ENCODE measurements around the gene ZNF700. TPM values are rescaled to one million over a fixed set of nuclear protein-coding genes. Genes with fewer than 3 reads are reported as not detected.
A peak's percentile ranks its signal among the peaks of the same experiment; 100 is the strongest.
"Not testable (repeated sequence)": the region's sequence is repeated elsewhere in the genome, so short reads cannot be mapped to it uniquely, and the experiment has no call there.

Gene ZNF700
- total and polyA plus RNA-seq, 8 donors: 3.5 to 25.3 (median 14.6) TPM

DNA sequence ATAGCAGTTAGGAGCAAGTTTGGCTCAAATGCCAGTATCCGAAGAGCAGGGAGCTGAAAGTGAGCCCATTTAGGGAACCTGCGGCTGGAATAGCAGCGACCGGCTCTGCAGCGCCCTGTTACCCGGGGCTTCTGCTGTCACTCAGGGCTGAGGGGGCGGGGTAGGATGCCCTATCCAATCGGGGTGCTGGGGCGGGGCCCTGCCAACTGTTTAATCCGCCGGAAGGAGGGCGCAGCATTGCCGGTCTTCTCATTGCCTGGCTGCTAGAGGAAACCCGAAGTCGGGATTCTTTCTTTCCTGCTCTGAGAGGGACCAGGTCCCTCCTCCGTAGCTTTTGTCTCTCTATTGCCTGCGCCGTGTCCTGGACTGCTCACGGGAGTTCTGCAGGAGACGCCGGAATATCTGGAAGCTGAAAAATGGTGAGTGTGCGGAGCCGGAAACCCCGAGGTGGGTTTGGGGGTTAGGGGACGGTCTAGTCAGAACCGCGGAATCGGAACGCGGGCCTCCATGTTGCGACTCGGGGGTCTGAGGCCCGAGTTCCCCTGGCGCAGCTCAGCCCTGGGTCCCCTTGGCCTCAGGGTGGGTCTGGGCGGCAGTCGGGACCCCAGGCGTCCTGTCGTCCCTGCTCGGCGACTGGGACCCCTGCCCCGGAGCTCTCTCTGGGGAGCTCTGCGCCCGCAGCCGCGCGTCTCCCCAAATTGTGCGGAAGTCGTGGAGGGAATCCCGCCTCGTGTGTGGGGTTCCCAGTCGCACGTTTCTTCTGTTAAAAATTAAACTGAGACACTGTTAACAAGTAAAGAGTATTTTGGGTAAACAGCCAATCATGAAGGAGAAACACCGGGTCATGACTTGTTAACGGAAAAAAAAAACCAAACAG is 62.7 kb downstream of the ZNF700 start:
- TF ChIP-seq EP300 (IDR thresholded peaks at IDR 0.05): no peak
- TF ChIP-seq CTCF (IDR thresholded peaks at IDR 0.05): peak in 1 of 7 experiments; percentile 13
- TF ChIP-seq POLR2AphosphoS5 (IDR thresholded peaks at IDR 0.05): peak; percentile 78 to 91 (median 90)
- TF ChIP-seq POLR2A (IDR thresholded peaks at IDR 0.05): peak in 2 of 4 donors; percentile 46 to 49
- Histone ChIP-seq H3K4me3 (peak overlapping the region; percentile 60 to 99 (median 80)), H3K4me1 (peaks cover 0 to 29% (median 15%) of the 10 kb centered on the region in 4 donors), H3K27me3 (no peaks in the 10 kb centered on the region), H3K9me3 (peaks cover 0 to 7% (median 2%) of the 10 kb centered on the region in 4 donors), H3K36me3 (no peaks in the 10 kb centered on the region), H3K27ac (peak overlapping the region; percentile 84 to 97 (median 89))
- peak; percentile 97 for DNase-seq
- intact Hi-C loops (cut with DNase I; ENCODE audit: low total_unique reads): loop anchor here (10.0 kb wide), 1 partner anchor 63 kb away; the partner anchor contains the start of gene ZNF700
- WGBS, 5 donors: 0 to 1% (median 0%) methylated on average over 39 to 54 of the region's 54 CpGs

DNA sequence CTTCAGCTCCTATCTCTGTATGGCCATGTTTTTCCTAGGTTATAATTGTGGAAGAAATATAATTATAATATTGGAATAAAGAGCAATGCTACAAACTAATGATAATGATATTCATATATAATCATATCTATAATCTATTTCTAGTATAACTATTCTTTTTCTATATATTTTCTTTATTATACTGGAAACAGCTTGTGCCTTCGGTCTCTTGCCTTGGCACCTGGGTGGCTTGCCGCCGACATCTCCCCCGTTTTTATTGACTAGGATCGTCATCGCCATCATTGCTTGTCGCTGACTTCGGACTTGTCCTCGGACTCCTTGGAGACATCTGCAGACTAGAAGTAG is 64.2 kb downstream of the ZNF700 start:
- H3K27ac ChIP-seq: peak overlapping the region in 4 of 5 donors; percentile 86 to 97 (median 90)
- H3K27me3 ChIP-seq: no peaks in the 10 kb centered on the region
- H3K4me1 ChIP-seq: peaks cover 0 to 43% (median 21%) of the 10 kb centered on the region in 4 donors
- peak overlapping the region; percentile 60 to 99 (median 80) for H3K4me3 ChIP-seq
- no peaks in the 10 kb centered on the region for H3K9me3 ChIP-seq
- no peak for DNase-seq
- H3K36me3 ChIP-seq: no peaks in the 10 kb centered on the region
- 70 to 82% (median 77%) methylated on average over 9 of the region's 9 CpGs for WGBS, 5 donors
- intact Hi-C loops (cut with DNase I; ENCODE audit: low total_unique reads): loop anchor here (10.0 kb wide), 1 partner anchor 64 kb away; the partner anchor contains the start of gene ZNF700
- TF ChIP-seq POLR2A (IDR thresholded peaks at IDR 0.05) (no peak), CTCF (IDR thresholded peaks at IDR 0.05) (no peak), EP300 (IDR thresholded peaks at IDR 0.05) (no peak), POLR2AphosphoS5 (IDR thresholded peaks at IDR 0.05) (no peak)

GRCh38 chr19:11991921-11992320 is 67.0 kb downstream of the ZNF700 start:
- not testable (repeated sequence) for DNase-seq, H3K27me3 ChIP-seq, H3K36me3 ChIP-seq, H3K4me3 ChIP-seq, H3K9me3 ChIP-seq
- intact Hi-C loops (cut with DNase I; ENCODE audit: low total_unique reads): loop anchor here (5.0 kb wide), 1 partner anchor 115 kb away; no protein-coding TSS in a partner anchor
- Histone ChIP-seq H3K27ac (peak overlapping the region in 1 of 5 donors; percentile 14), H3K4me1 (peaks cover 0 to 41% (median 21%) of the 10 kb centered on the region in 4 donors)
- 53 to 73% (median 60%) methylated on average over 4 of the region's 4 CpGs for WGBS, 5 donors

DNA sequence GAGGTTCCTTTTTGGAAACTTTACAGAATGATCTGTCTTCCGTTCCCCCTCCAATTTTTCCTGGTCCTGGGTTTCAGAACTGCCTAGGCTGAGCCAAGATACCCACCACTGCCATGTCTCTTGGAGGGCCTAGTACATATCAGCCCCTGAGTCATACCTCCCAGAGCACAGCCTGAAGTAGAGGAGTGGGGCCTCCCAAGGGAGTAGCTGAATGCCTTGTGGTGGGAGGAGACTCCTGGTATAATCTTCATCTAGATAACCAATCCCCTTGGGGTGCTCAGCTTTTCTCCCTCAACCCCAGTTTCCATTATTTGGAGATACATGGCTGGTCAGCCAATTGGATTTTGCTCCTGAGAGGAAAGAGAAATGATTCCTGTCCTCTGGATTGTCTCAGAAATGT is 70.3 kb downstream of the ZNF700 start:
- 85 to 94% (median 92%) methylated on average over 1 of the region's 1 CpG for WGBS, 5 donors
- H3K27ac ChIP-seq: no peak overlapping the region
- peaks cover 0 to 12% (median 3%) of the 10 kb centered on the region in 4 donors for H3K36me3 ChIP-seq
- no peak for TF ChIP-seq POLR2A (IDR thresholded peaks at IDR 0.05)
- TF ChIP-seq POLR2AphosphoS5 (IDR thresholded peaks at IDR 0.05): no peak
- no peak for TF ChIP-seq CTCF (IDR thresholded peaks at IDR 0.05)
- no peak for TF ChIP-seq EP300 (IDR thresholded peaks at IDR 0.05)
- no peak for DNase-seq
- no peaks in the 10 kb centered on the region for H3K27me3 ChIP-seq
- intact Hi-C loops (cut with DNase I; ENCODE audit: low total_unique reads): no loop called here
- H3K9me3 ChIP-seq: no peaks in the 10 kb centered on the region
- H3K4me3 ChIP-seq: no peak overlapping the region
- peaks cover 0 to 21% (median 8%) of the 10 kb centered on the region in 4 donors for H3K4me1 ChIP-seq

Small RNA genes lying within 50 kb of the gene (small RNA-seq; reads per million reads assigned to genes)
- gene RNA5SP464: 0 reads per million in 4 donors

Other genes starting within 250 kb of the ZNF700 start
- gene ZNF823, start 186.2 kb upstream of the ZNF700 start, total RNA-seq: 10 to 100 TPM in 1 of 5 donors, 1 to 10 TPM in 4; 1.2 to 19.3 (median 5.8) TPM
- 1 to 10 TPM; 3.1 to 4.6 (median 4.3) TPM for gene ZNF823, start 186.2 kb upstream of the ZNF700 start, polyA plus RNA-seq
- gene ZNF441, start 158.1 kb upstream of the ZNF700 start, total RNA-seq: 10 to 100 TPM in 4 of 5 donors, 1 to 10 TPM in 1; 6.8 to 29.4 (median 22.8) TPM
- 1 to 10 TPM; 1.7 to 2.9 (median 2.0) TPM for gene ZNF441, start 158.1 kb upstream of the ZNF700 start, polyA plus RNA-seq
- 10 to 100 TPM in 1 of 5 donors, 1 to 10 TPM in 2, not detected in 2; 3.1 to 21.4 (median 4.0) TPM for gene ZNF491, start 126.6 kb upstream of the ZNF700 start, total RNA-seq
- 1 to 10 TPM in 1 of 3 donors, under 1 TPM in 2; 0.63 to 1.1 (median 0.92) TPM for gene ZNF491, start 126.6 kb upstream of the ZNF700 start, polyA plus RNA-seq
- 100 to 1,000 TPM in 1 of 5 donors, 10 to 100 TPM in 4; 10.7 to 106 (median 23.9) TPM for gene ZNF440, start 110.8 kb upstream of the ZNF700 start, total RNA-seq
- gene ZNF440, start 110.8 kb upstream of the ZNF700 start, polyA plus RNA-seq: 1 to 10 TPM; 3.7 to 5.7 (median 4.9) TPM
- gene ZNF439, start 76.4 kb upstream of the ZNF700 start, total RNA-seq: 10 to 100 TPM in 3 of 5 donors, 1 to 10 TPM in 1, under 1 TPM in 1; 0.58 to 17.0 (median 13.4) TPM
- gene ZNF439, start 76.4 kb upstream of the ZNF700 start, polyA plus RNA-seq: 1 to 10 TPM; 2.4 to 3.6 (median 3.1) TPM
- 10 to 100 TPM; 18.0 to 51.8 (median 21.7) TPM for gene ZNF69, start 37.3 kb upstream of the ZNF700 start, total RNA-seq
- 10 to 100 TPM in 1 of 3 donors, 1 to 10 TPM in 2; 5.1 to 11.7 (median 6.0) TPM for gene ZNF69, start 37.3 kb upstream of the ZNF700 start, polyA plus RNA-seq
- 1 to 10 TPM in 4 of 5 donors, not detected in 1; 2.2 to 5.7 (median 3.3) TPM for gene ZNF763, start 39.9 kb downstream of the ZNF700 start, total RNA-seq
- 1 to 10 TPM; 1.3 to 5.0 (median 3.4) TPM for gene ZNF763, start 39.9 kb downstream of the ZNF700 start, polyA plus RNA-seq
- gene ZNF433, start 110.6 kb downstream of the ZNF700 start, total RNA-seq: 10 to 100 TPM in 2 of 5 donors, 1 to 10 TPM in 2, not detected in 1; 1.2 to 19.0 (median 9.2) TPM
- 1 to 10 TPM; 3.2 to 7.7 (median 3.7) TPM for gene ZNF433, start 110.6 kb downstream of the ZNF700 start, polyA plus RNA-seq
- 1 to 10 TPM in 1 of 5 donors, under 1 TPM in 1, not detected in 3; 0.55 to 4.9 TPM for gene ZNF878, start 127.9 kb downstream of the ZNF700 start, total RNA-seq
- gene ZNF878, start 127.9 kb downstream of the ZNF700 start, polyA plus RNA-seq: under 1 TPM in 2 of 3 donors, not detected in 1; 0.18 to 0.31 TPM
- 10 to 100 TPM in 3 of 5 donors, 1 to 10 TPM in 2; 1.2 to 16.1 (median 11.2) TPM for gene ZNF844, start 139.6 kb downstream of the ZNF700 start, total RNA-seq
- 1 to 10 TPM; 2.1 to 2.5 (median 2.3) TPM for gene ZNF844, start 139.6 kb downstream of the ZNF700 start, polyA plus RNA-seq
- gene ZNF20, start 215.2 kb downstream of the ZNF700 start, total RNA-seq: 1 to 10 TPM in 4 of 5 donors, not detected in 1; 1.3 to 5.0 (median 2.2) TPM
- gene ZNF20, start 215.2 kb downstream of the ZNF700 start, polyA plus RNA-seq: 1 to 10 TPM; 2.6 to 2.9 (median 2.9) TPM
- 1 to 10 TPM in 3 of 5 donors, not detected in 2; 6.7 to 10.0 (median 8.1) TPM for gene ZNF625, start 231.6 kb downstream of the ZNF700 start, total RNA-seq
- 1 to 10 TPM in 1 of 3 donors, under 1 TPM in 2; 0.60 to 1.8 (median 0.81) TPM for gene ZNF625, start 231.6 kb downstream of the ZNF700 start, polyA plus RNA-seq
- gene ZNF136, start 238.0 kb downstream of the ZNF700 start, total RNA-seq: 10 to 100 TPM in 2 of 5 donors, 1 to 10 TPM in 2, under 1 TPM in 1; 0.58 to 25.1 (median 7.0) TPM
- gene ZNF136, start 238.0 kb downstream of the ZNF700 start, polyA plus RNA-seq: 1 to 10 TPM; 2.9 to 3.5 (median 3.4) TPM

Data from stomach (tissue), 9 donors.